ENCODE data around the gene NDUFB8. TPM values are rescaled to one million over a fixed set of nuclear protein-coding genes. Genes with fewer than 3 reads are reported as not detected.
"Not testable (repeated sequence)": the region's sequence is repeated elsewhere in the genome, so short reads cannot be mapped to it uniquely, and the experiment has no call there.

The NDUFB8 gene
- total RNA-seq, 2 experiments from 2014 or later = 209 to 288 TPM

DNA sequence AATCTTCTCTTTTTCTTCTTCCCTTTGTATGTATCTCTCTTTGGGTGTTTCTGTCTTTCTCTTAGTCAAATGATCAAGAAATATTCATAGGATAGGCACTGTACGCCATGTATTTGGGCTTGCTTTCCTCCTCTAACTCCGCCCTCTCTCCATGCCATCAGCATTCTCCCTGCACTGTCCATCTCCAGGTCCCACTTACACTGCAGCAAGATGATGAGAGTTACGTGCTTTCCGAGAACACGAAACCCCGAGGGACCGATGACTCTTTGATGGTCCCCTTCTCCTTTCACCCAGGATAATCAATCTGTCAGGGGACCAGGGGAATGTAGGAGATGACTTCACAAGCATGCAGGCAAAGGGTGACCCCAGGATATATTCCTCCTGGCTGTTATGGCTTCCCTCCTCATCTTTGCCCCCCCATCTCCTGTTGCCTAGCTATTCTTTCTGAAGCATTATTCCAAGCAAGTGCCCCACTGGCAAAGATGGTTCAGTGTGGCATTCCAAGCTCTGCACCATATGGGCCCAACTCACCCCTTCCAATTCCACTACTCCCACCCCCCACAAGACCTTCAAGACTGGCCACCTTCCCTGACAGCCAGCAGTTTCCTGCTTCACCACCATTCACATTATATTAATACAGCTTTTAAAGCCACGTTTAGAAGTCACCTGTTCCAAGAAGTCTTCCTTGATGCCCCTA, 46.1 kb upstream of the NDUFB8 start:
- H4K20me1 ChIP-seq (ENCODE audit: insufficient read depth, low read length) = no peaks in the 10 kb centered on the region
- POLR2A ChIA-PET = no interaction called here
- no peak overlapping the region for H2AFZ ChIP-seq (ENCODE audit: low read length)
- intact Hi-C loops (cut with micrococcal nuclease; ENCODE audit: unreplicated experiment) = no loop called here
- no peak for DNase-seq (ENCODE audit: low spot score)
- TF ChIP-seq, protein P1, sequence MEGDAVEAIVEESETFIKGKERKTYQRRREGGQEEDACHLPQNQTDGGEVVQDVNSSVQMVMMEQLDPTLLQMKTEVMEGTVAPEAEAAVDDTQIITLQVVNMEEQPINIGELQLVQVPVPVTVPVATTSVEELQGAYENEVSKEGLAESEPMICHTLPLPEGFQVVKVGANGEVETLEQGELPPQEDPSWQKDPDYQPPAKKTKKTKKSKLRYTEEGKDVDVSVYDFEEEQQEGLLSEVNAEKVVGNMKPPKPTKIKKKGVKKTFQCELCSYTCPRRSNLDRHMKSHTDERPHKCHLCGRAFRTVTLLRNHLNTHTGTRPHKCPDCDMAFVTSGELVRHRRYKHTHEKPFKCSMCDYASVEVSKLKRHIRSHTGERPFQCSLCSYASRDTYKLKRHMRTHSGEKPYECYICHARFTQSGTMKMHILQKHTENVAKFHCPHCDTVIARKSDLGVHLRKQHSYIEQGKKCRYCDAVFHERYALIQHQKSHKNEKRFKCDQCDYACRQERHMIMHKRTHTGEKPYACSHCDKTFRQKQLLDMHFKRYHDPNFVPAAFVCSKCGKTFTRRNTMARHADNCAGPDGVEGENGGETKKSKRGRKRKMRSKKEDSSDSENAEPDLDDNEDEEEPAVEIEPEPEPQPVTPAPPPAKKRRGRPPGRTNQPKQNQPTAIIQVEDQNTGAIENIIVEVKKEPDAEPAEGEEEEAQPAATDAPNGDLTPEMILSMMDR (conservative IDR thresholded peaks at IDR 0.05; ENCODE audit: low read length) = no peak
- no peak for TF ChIP-seq EZH2phosphoT487 (IDR thresholded peaks at IDR 0.05; ENCODE audit: borderline replicate concordance, low read depth, low read length)
- no peak overlapping the region for H3K27ac ChIP-seq (ENCODE audit: low read depth, low read length, poor library complexity, severe bottlenecking)
- H3K36me3 ChIP-seq (ENCODE audit: insufficient read depth, low read length) = no peaks in the 10 kb centered on the region
- H3K9me2 ChIP-seq (ENCODE audit: insufficient read depth, low read length) = no peaks in the 10 kb centered on the region
- CTCF ChIA-PET (ENCODE audit: unreplicated experiment) = no interaction called here
- no peaks in the 10 kb centered on the region for H3K4me1 ChIP-seq (ENCODE audit: insufficient read depth, low read length, poor library complexity, severe bottlenecking)
- no peak overlapping the region for H3K4me2 ChIP-seq (ENCODE audit: low read length)
- no peak overlapping the region for H3K4me3 ChIP-seq (ENCODE audit: low read depth, low read length, poor library complexity, severe bottlenecking)
- no peaks in the 10 kb centered on the region for H3K9me3 ChIP-seq (ENCODE audit: low read length)
- no peaks in the 10 kb centered on the region for H3K79me2 ChIP-seq (ENCODE audit: insufficient read depth, low read depth, low read length)
- no TSS peak for BruUV-seq (replicated peaks)

- H3K36me3 ChIP-seq (ENCODE audit: insufficient read depth, low read length); H3K9me2 ChIP-seq (ENCODE audit: insufficient read depth, low read length); H2AFZ ChIP-seq (ENCODE audit: low read length); POLR2A ChIA-PET; H4K20me1 ChIP-seq (ENCODE audit: insufficient read depth, low read length); H3K4me3 ChIP-seq (ENCODE audit: low read depth, low read length, poor library complexity, severe bottlenecking); CTCF ChIA-PET (ENCODE audit: unreplicated experiment); H3K79me2 ChIP-seq (ENCODE audit: insufficient read depth, low read depth, low read length); H3K4me1 ChIP-seq (ENCODE audit: insufficient read depth, low read length, poor library complexity, severe bottlenecking); H3K4me2 ChIP-seq (ENCODE audit: low read length); H3K9me3 ChIP-seq (ENCODE audit: low read length); H3K27ac ChIP-seq (ENCODE audit: low read depth, low read length, poor library complexity, severe bottlenecking); BruUV-seq (replicated peaks); intact Hi-C loops (cut with micrococcal nuclease; ENCODE audit: unreplicated experiment); DNase-seq (ENCODE audit: low spot score): not testable (repeated sequence)
Observed at GRCh38 chr10:100575146-100575545, 45.5 kb upstream of the NDUFB8 start.

DNA sequence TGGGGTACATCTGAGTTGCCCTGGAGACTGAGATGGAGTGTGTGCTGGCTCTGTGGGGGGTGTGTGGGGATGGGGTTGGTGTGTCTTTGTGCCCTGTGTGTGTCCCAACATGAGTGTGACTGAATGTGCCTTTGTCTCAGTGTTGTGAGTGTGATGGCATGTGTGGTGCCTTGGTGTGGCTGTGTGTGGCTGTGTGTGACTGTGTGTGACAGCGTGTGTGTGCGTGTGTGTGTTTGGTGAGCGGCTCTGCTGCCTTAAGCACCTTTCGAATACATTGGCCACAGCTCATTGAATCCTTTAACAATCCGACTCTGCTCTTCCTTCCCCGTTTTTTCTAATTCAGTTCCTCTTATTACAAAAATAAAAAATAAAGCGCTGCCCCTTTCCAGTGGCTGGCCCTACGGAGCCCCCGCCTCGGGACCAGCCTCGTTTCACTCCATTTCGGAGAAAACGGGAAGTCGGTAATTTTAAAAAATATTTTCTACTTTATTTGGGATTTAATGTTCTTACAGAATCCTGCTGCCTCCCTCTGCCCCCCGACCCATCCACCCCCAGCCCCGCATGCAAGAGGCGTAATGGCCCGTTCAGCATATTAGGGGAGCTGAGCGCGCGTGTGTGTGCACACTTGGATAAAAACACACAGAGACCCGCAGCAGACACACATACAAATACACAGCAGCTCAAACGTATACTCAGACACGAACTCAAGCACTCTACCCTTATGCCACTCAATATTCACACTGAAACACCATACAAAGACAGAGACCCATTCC, 41.6 kb upstream of the NDUFB8 start:
- Histone ChIP-seq H3K9me2 (ENCODE audit: insufficient read depth, low read length) (no peaks in the 10 kb centered on the region), H3K79me2 (ENCODE audit: insufficient read depth, low read depth, low read length) (no peaks in the 10 kb centered on the region), H3K36me3 (ENCODE audit: insufficient read depth, low read length) (no peaks in the 10 kb centered on the region), H2AFZ (ENCODE audit: low read length) (no peak overlapping the region), H4K20me1 (ENCODE audit: insufficient read depth, low read length) (no peaks in the 10 kb centered on the region), H3K4me1 (ENCODE audit: insufficient read depth, low read length, poor library complexity, severe bottlenecking) (no peaks in the 10 kb centered on the region), H3K27ac (ENCODE audit: low read depth, low read length, poor library complexity, severe bottlenecking) (no peak overlapping the region), H3K9me3 (ENCODE audit: low read length) (no peaks in the 10 kb centered on the region), H3K4me3 (ENCODE audit: low read depth, low read length, poor library complexity, severe bottlenecking) (no peak overlapping the region), H3K4me2 (ENCODE audit: low read length) (no peak overlapping the region)
- ChIA-PET CTCF (ENCODE audit: unreplicated experiment) (no interaction called here), POLR2A (no interaction called here)
- no peak for TF ChIP-seq EZH2phosphoT487 (IDR thresholded peaks at IDR 0.05; ENCODE audit: borderline replicate concordance, low read depth, low read length)
- TF ChIP-seq, protein P1 (conservative IDR thresholded peaks at IDR 0.05; ENCODE audit: low read length) = no peak
- no TSS peak for BruUV-seq (replicated peaks)
- DNase-seq (ENCODE audit: low spot score) = no peak
- intact Hi-C loops (cut with micrococcal nuclease; ENCODE audit: unreplicated experiment) = no loop called here

All from OCI-LY7 (cell line).